GM20000 (cell line): Measurements from ENCODE around the gene GP1BA.
"Not testable (repeated sequence)": the region's sequence is repeated elsewhere in the genome, so short reads cannot be mapped to it uniquely, and the experiment has no call there.

Experiments used
- DNase-seq: peaks from one replicate; pipeline ENCODE4 v3.0.0; 2012; ENCODE audit warnings: low spot score
- CTCF ChIP-seq: IDR thresholded peaks from 2 replicates; pipeline ENCODE4 v1.5.1; 2012; ENCODE audit warnings: mild to moderate bottlenecking, control low read depth; ENCODE audit errors: extremely low read depth, missing control alignments

The GP1BA gene

GRCh38 chr17:4920351-4921048, 11.6 kb upstream of the GP1BA start:
- no peak for TF ChIP-seq CTCF
- DNase-seq = no peak

GRCh38 chr17:4921320-4921719, 10.8 kb upstream of the GP1BA start:
- no peak for TF ChIP-seq CTCF
- no peak for DNase-seq

- DNase-seq = not testable (repeated sequence)
Measured at GRCh38 chr17:4926577-4927335, 5.3 kb upstream of the GP1BA start.

GRCh38 chr17:4928881-4929280, 3.2 kb upstream of the GP1BA start:
- no peak for DNase-seq
- no peak for TF ChIP-seq CTCF

- no peak for TF ChIP-seq CTCF
- no peak for DNase-seq
Measured at GRCh38 chr17:4932756-4933155, 679 bp downstream of the GP1BA start.

GRCh38 chr17:4933646-4934045, 1.6 kb downstream of the GP1BA start:
- no peak for TF ChIP-seq CTCF
- DNase-seq = no peak

GRCh38 chr17:4934173-4934979, 2.3 kb downstream of the GP1BA start:
- TF ChIP-seq CTCF = peak; percentile 11
- DNase-seq = peak; percentile 67
